Measurements from ENCODE around the gene PKP1.

Gene PKP1

DNA sequence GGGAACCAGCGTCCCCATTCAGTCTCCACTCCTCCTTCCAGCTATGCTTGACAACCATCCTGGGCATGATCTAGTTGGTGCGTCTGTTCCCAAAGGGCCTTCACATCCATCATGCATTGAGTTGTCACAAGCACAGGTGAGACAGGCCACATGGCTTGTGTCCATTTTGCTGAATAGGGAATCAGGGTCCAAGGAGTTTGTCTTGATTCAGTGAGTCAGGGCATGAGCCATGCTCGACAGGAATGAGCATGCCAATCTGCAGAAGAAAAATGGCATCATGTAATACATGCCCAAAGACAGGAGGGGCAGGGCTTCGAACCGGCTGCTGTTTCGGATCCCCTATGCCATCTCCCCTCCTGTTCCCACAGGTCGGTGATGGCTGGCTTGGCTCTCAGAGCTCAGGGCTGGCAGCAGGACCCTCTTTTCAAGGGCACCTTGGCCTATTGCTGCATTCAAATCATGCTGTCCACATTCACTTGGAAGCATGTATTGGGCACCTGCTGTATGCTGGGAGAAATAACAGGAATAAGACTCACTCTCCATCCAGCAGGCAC lies 44.5 kb downstream of the PKP1 start:
- H3K27ac ChIP-seq = no peak overlapping the region
- TF ChIP-seq ZFX (IDR thresholded peaks at IDR 0.05) = no peak
- TF ChIP-seq, protein P1, sequence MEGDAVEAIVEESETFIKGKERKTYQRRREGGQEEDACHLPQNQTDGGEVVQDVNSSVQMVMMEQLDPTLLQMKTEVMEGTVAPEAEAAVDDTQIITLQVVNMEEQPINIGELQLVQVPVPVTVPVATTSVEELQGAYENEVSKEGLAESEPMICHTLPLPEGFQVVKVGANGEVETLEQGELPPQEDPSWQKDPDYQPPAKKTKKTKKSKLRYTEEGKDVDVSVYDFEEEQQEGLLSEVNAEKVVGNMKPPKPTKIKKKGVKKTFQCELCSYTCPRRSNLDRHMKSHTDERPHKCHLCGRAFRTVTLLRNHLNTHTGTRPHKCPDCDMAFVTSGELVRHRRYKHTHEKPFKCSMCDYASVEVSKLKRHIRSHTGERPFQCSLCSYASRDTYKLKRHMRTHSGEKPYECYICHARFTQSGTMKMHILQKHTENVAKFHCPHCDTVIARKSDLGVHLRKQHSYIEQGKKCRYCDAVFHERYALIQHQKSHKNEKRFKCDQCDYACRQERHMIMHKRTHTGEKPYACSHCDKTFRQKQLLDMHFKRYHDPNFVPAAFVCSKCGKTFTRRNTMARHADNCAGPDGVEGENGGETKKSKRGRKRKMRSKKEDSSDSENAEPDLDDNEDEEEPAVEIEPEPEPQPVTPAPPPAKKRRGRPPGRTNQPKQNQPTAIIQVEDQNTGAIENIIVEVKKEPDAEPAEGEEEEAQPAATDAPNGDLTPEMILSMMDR (conservative IDR thresholded peaks at IDR 0.05) = no peak

GRCh38 chr1:201328576-201328975 lies 45.3 kb downstream of the PKP1 start:
- TF ChIP-seq ZFX (IDR thresholded peaks at IDR 0.05) = no peak
- TF ChIP-seq, protein P1 (conservative IDR thresholded peaks at IDR 0.05) = no peak
- H3K27ac ChIP-seq = no peak overlapping the region

DNA sequence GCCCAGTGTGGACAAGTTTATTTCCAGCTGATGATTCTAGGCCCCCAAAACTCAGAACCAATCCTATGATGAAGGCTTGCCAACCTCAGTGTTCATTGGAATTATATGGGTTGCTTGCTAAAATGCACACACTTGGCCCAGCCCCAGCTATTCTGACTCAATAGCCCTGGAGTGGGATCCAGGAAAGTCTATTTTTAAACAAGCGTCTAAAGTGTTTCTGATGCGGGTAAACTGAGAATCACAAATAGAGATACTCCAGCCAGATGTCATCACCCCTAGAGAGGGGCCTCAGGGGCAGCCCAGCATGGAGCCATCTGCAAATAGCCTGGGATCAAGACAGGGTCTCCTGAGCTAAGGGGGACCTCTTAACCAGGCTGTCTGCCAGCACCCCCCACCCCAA lies 46.0 kb downstream of the PKP1 start:
- no peak overlapping the region for H3K27ac ChIP-seq
- no peak for TF ChIP-seq ZFX (IDR thresholded peaks at IDR 0.05)
- TF ChIP-seq, protein P1 (conservative IDR thresholded peaks at IDR 0.05) = no peak

DNA sequence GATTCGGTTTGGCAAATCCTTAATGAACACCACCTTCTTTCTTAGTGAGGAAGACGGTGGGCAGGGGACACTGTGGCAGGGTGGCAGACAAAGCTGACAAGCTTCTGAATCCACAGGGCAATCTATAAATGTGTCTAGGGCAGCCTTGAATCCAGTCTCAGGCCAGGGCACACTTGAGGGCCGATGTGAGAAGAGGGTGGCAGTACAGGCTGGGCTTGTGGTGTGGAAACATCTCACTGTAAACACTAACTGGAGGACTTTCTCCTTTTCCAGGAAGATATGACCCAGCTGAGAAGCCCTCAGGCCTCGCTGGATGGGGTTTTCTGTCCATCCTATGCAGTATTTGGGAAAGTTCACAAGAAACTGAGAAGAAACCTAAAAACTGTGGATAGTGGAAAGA lies 46.5 kb downstream of the PKP1 start:
- H3K27ac ChIP-seq = no peak overlapping the region
- TF ChIP-seq ZFX (IDR thresholded peaks at IDR 0.05) = no peak
- TF ChIP-seq, protein P1 (conservative IDR thresholded peaks at IDR 0.05) = no peak

DNA sequence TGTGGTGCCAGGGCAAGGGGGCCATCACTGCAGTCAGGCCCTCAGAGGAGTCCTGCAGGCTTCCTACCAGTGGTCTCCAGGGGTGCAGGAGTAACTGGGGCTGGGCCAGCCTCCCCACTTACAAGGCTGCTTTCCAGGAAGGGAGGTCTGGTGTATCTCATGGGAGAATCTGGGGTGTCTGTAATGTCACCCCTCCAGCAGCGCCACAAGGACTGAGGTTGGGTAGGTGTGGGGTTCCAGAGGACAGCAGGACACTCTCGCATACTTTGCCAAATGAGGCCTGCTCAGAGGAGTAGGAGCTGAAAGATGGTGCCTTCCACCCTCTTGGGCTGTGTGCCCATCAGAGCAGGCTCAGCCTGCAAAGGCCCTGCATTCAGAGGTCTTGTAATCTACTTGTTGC lies 47.2 kb downstream of the PKP1 start:
- TF ChIP-seq ZFX (IDR thresholded peaks at IDR 0.05) = no peak
- TF ChIP-seq, protein P1 (conservative IDR thresholded peaks at IDR 0.05) = no peak
- H3K27ac ChIP-seq = no peak overlapping the region

DNA sequence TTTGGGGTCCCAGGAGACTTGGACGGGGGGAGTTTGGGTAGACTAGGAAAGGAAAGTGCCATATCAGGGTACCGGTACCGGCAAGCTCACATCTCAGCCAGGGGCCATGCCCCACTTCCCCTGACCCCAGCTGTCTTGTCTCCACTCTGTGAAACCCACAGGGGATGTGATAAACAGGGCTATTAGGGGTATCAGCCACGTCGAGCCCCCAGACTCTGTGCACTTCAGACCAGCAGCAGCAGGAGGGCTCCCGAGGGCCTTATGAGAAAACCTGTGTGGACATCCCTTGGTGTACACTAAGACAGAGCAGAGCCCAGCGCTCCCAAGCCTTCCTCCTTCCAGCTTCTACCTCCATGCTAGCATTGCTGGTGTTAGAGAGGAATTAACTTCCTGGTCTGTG lies 47.9 kb downstream of the PKP1 start:
- TF ChIP-seq ZFX (IDR thresholded peaks at IDR 0.05) = no peak
- TF ChIP-seq, protein P1 (conservative IDR thresholded peaks at IDR 0.05) = no peak
- no peak overlapping the region for H3K27ac ChIP-seq

- H3K27ac ChIP-seq = no peak overlapping the region
- TF ChIP-seq ZFX (IDR thresholded peaks at IDR 0.05) = no peak
- TF ChIP-seq, protein P1 (conservative IDR thresholded peaks at IDR 0.05) = no peak
Observed at GRCh38 chr1:201332021-201332420, 48.7 kb downstream of the PKP1 start.

Measured in C4-2B (cell line).